GM12878 (cell line): Measurements from ENCODE around the gene XIAP. TPM values are rescaled to one million over a fixed set of nuclear protein-coding genes. Genes with fewer than 3 reads are reported as not detected.

Experiments
- ATAC-seq: fragments of 200-7000 bp; cut with Tn5 transposase; 3 replicates; pipeline ENCODE4 v1.9.1; 2020; ENCODE audit warnings: mild to moderate bottlenecking, moderate library complexity
- BruUV-seq: library from RNA; stranded (reverse); fragments of 400-500 nt; replicated peaks from 2 replicates; lab custom pipeline; 2021; lab: Mats Ljungman, UMichigan
- CTCF ChIA-PET: fragments of 300-600 bp; sonication (Branson Sonifier 250); formaldehyde crosslinking; extraction: SDS; loops from one replicate; lab custom pipeline; 2021; ENCODE audit warnings: inconsistent platforms; lab: Yijun Ruan, JAX
- POLR2A ChIA-PET: fragments of 350-600 bp; formaldehyde crosslinking; extraction: SDS; loops from one replicate; lab custom pipeline; 2021; ENCODE audit warnings: inconsistent platforms; lab: Charles Lee
- RAD21 ChIA-PET: fragments of 300-600 bp; sonication (Branson Sonifier 250); formaldehyde crosslinking; loops from one replicate; lab custom pipeline; 2023; ENCODE audit warnings: antibody characterized with exemption; ENCODE audit not compliant: unreplicated experiment; lab: Charles Lee
- SMC1A ChIA-PET: fragments of 300-600 bp; sonication (Branson Sonifier 250); formaldehyde crosslinking; loops from one replicate; lab custom pipeline; 2023; ENCODE audit not compliant: unreplicated experiment, uncharacterized antibody; lab: Charles Lee
- DNase-seq: peaks from one replicate; pipeline ENCODE4 v3.0.0-alpha.2; 2011; ENCODE audit warnings: low read depth, low spot score
- FAIRE-seq: peaks from 3 replicates; lab custom pipeline; 2011; peaks lifted over from hg19 to GRCh38; lab: Jason Lieb, UNC
- H2AFZ ChIP-seq: 2 replicates; pipeline ENCODE4 v1.6.0; 2011; ENCODE audit warnings: low read depth, low read length, control low read depth; ENCODE audit not compliant: control insufficient read depth
- H3K27ac ChIP-seq: 2 replicates; pipeline ENCODE4 v1.5.1; 2011; ENCODE audit warnings: control low read depth; ENCODE audit not compliant: control insufficient read depth, insufficient read depth
- H3K27me3 ChIP-seq, 2 experiments: replicated peaks in 1 of 2; 2 replicates each; pipeline versions ENCODE4 v1.6.0 to v1.6.1; 2011; ENCODE audit warnings: low read length in 1 of 2; ENCODE audit not compliant: control insufficient read depth in 2 of 2, insufficient read depth in 2 of 2
- H3K36me3 ChIP-seq, 2 experiments: 2 replicates each; pipeline ENCODE4 v1.5.1; 2011; ENCODE audit warnings: low read length in 1 of 2; ENCODE audit not compliant: control insufficient read depth in 2 of 2, insufficient read depth in 2 of 2
- H3K4me1 ChIP-seq: 2 replicates; pipeline ENCODE4 v1.6.1; 2011; ENCODE audit warnings: mild to moderate bottlenecking, low read length, moderate library complexity, mixed read lengths; ENCODE audit not compliant: control insufficient read depth, insufficient read depth
- H3K4me2 ChIP-seq: 2 replicates; pipeline ENCODE4 v1.6.0; 2011; ENCODE audit warnings: control low read depth; ENCODE audit not compliant: control insufficient read depth, insufficient read depth
- H3K4me3 ChIP-seq: fragments of 200-600 bp; sonication (generic); 2 replicates; pipeline ENCODE4 v1.5.1; 2016
- H3K79me2 ChIP-seq: 2 replicates; pipeline ENCODE4 v1.6.0; 2011; ENCODE audit warnings: low read length; ENCODE audit not compliant: control insufficient read depth, insufficient read depth
- H3K9ac ChIP-seq: 2 replicates; pipeline ENCODE4 v1.8.0; 2011; ENCODE audit warnings: low read length, control low read depth, mixed read lengths; ENCODE audit not compliant: control insufficient read depth, insufficient read depth
- H3K9me3 ChIP-seq: replicated peaks from 3 replicates; pipeline ENCODE4 v1.5.1; 2011; ENCODE audit warnings: mild to moderate bottlenecking, low read length; ENCODE audit not compliant: control insufficient read depth, insufficient read depth
- H4K20me1 ChIP-seq: 2 replicates; pipeline ENCODE4 v1.6.0; 2011; ENCODE audit not compliant: control insufficient read depth, insufficient read depth
- NBN ChIP-seq: fragments of 450-650 bp; IDR thresholded peaks from 2 replicates; pipeline ENCODE4 v1.6.1; 2016
- SIN3A ChIP-seq: IDR thresholded peaks from 2 replicates; pipeline ENCODE4 v1.6.1; 2012; ENCODE audit warnings: low read depth, low read length, improper control_type of control experiment
- SP1 ChIP-seq: IDR thresholded peaks from one replicate; pipeline ENCODE4 v1.6.1; 2011; ENCODE audit warnings: low read depth, low read length
- SUPT20H ChIP-seq: IDR thresholded peaks from 2 replicates; pipeline ENCODE4 v1.6.1; 2011; ENCODE audit warnings: low read depth, mild to moderate bottlenecking, low read length, moderate library complexity, borderline replicate concordance; ENCODE audit not compliant: control insufficient read depth
- YBX1 ChIP-seq: fragments of 450-650 bp; IDR thresholded peaks from 2 replicates; pipeline ENCODE4 v1.6.1; 2016; ENCODE audit warnings: antibody characterized with exemption
- WGBS: methylation state at CpG from one replicate; pipeline ENCODE4 v1.1.6; 2016; ENCODE audit warnings: low lambda C conversion rate; ENCODE audit not compliant: insufficient replicate concordance, insufficient coverage; ENCODE audit errors: missing lambda C conversion rate; 5-methylcytosine and 5-hydroxymethylcytosine counted together
- in situ Hi-C: fragments of 300-500 bp; cut with MboI; formaldehyde crosslinking; loops from 9 replicates; pipeline ENCODE4 v1.14.3; 2018; ENCODE audit warnings: mixed read lengths
- intact Hi-C: fragments of 100-400 bp; cut with micrococcal nuclease; formaldehyde crosslinking; loops from one replicate; pipeline ENCODE4 v1.14.2; 2022; ENCODE audit not compliant: unreplicated experiment
- polyA plus RNA-seq, 11 experiments: library from polyadenylated mRNA; depleted of rRNA in 4 of 11; unstranded in 6 of 11; stranded (reverse) in 5 of 11; fragments of >200 nt; fragmentation: Nextera tagmentation in 4 of 11; fragmentation: Illumina TruSeq in 1 of 11; extraction: Ambion mirVana in 4 of 11; extraction: Trizol in 1 of 11; gene quantifications; 1 replicate in 1 of 11; 2 replicates in 10 of 11; pipeline versions ENCODE4 v1.2.1 to v1.2.3, GENCODE V29; 2011 to 2016; ENCODE audit warnings: inconsistent platforms in 2 of 11, missing spikeins in 2 of 11, low read depth in 1 of 11
- total RNA-seq, 4 experiments: library from RNA; depleted of rRNA in 3 of 4; stranded (reverse); fragments of >200 nt in 3 of 4; fragmentation: Illumina TruSeq in 1 of 4; extraction: Trizol in 1 of 4; gene quantifications; 2 replicates each; pipeline versions ENCODE4 v1.2.1 to v1.2.3, GENCODE V29; 2013 to 2021

XIAP gene
- total and polyA plus RNA-seq, 10 of the 15 experiments (the other 5 are each of a cell fraction or from before 2014, with no cell fraction given): 3.3 to 21.1 (median 14.5) TPM

DNA sequence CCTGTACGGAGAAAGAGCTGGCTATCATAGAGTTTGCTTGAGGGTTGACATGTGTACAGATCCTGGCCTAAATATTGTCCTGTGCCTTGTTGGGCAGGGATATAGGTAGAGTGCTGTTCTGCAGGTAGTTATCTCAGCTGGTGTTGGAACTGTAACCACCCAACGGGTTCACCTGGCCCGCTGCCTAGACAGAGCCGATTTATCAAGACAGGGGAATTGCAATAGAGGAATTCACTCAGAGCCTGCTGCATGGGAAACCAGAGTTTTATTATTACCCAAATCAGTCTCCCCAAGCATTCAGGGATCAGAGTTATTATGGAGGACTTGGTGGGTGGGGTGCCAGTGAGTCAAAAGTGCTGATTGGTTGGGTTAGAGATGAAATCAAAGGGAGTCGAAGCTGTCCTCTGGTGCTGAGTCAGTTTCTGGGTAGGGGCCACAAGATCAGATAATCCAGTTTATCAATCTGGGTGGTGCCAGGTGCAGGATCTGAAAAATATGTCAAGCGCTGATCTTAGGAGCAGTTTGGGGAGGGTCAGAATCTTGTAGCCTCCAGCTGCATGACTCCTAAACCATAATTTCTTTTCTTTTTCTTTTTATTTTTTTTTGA, 42.5 kb upstream of the XIAP start:
- ChIA-PET CTCF (no interaction called here), POLR2A (no interaction called here), RAD21 (no interaction called here), SMC1A (no interaction called here)
- H3K27me3 ChIP-seq: no peaks in the 10 kb centered on the region
- WGBS: 45% methylated on average over 6 of the region's 6 CpGs
- FAIRE-seq: no peak
- H3K36me3 ChIP-seq: no peaks in the 10 kb centered on the region
- no peak overlapping the region for H3K4me2 ChIP-seq
- H3K4me3 ChIP-seq: no peak overlapping the region
- H3K79me2 ChIP-seq: no peaks in the 10 kb centered on the region
- TF ChIP-seq SP1: no peak
- BruUV-seq: no TSS peak
- no peaks in the 10 kb centered on the region for H4K20me1 ChIP-seq
- H2AFZ ChIP-seq: no peak overlapping the region
- in situ Hi-C loops (no loop called here), intact Hi-C loops (no loop called here)
- H3K9me3 ChIP-seq: no peaks in the 10 kb centered on the region; the same call in 2 of the 3 replicates
- H3K4me1 ChIP-seq: no peaks in the 10 kb centered on the region
- H3K27ac ChIP-seq: no peak overlapping the region
- no peak for ATAC-seq
- DNase-seq: no peak
- no peak overlapping the region for H3K9ac ChIP-seq

DNA sequence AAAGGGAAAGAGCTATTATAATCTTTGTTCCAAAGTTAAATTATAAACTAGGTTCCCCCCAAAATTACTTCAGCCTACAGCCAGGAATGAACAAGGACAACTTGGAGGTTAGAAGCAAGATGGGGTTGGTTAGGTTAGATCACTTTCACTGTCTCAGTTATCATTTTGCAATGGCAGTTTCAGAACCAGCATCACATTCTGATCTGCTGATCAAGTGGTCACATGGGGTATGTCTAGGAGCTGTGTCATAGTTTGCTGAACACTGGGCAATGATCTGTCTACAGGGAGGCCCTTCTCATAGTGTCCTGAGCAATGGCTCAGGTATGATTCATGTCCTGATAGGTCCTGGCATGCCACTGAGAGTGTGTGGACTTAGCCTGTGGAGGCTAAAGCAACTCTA, 41.6 kb upstream of the XIAP start:
- H3K27ac ChIP-seq: no peak overlapping the region
- TF ChIP-seq YBX1 (no peak), SUPT20H (no peak), NBN (no peak), SIN3A (no peak)
- TF ChIP-seq, all 136 proteins: peak for 0
- Histone ChIP-seq H3K4me1 (no peaks in the 10 kb centered on the region), H3K9me3 (no peaks in the 10 kb centered on the region; the same call in 2 of the 3 replicates), H3K9ac (no peak overlapping the region), H3K4me2 (no peak overlapping the region), H3K79me2 (no peaks in the 10 kb centered on the region), H3K4me3 (no peak overlapping the region), H3K27me3 (no peaks in the 10 kb centered on the region), H3K36me3 (no peaks in the 10 kb centered on the region), H2AFZ (no peak overlapping the region), H4K20me1 (no peaks in the 10 kb centered on the region)
- POLR2A ChIA-PET: no interaction called here
- no peak for ATAC-seq
- intact Hi-C loops: no loop called here
- in situ Hi-C loops: no loop called here
- FAIRE-seq: no peak
- SMC1A ChIA-PET: no interaction called here
- RAD21 ChIA-PET: no interaction called here
- BruUV-seq: no TSS peak
- CTCF ChIA-PET: no interaction called here
- no peak for DNase-seq
